Measurements from ENCODE around the gene FNDC3B.

DNA sequence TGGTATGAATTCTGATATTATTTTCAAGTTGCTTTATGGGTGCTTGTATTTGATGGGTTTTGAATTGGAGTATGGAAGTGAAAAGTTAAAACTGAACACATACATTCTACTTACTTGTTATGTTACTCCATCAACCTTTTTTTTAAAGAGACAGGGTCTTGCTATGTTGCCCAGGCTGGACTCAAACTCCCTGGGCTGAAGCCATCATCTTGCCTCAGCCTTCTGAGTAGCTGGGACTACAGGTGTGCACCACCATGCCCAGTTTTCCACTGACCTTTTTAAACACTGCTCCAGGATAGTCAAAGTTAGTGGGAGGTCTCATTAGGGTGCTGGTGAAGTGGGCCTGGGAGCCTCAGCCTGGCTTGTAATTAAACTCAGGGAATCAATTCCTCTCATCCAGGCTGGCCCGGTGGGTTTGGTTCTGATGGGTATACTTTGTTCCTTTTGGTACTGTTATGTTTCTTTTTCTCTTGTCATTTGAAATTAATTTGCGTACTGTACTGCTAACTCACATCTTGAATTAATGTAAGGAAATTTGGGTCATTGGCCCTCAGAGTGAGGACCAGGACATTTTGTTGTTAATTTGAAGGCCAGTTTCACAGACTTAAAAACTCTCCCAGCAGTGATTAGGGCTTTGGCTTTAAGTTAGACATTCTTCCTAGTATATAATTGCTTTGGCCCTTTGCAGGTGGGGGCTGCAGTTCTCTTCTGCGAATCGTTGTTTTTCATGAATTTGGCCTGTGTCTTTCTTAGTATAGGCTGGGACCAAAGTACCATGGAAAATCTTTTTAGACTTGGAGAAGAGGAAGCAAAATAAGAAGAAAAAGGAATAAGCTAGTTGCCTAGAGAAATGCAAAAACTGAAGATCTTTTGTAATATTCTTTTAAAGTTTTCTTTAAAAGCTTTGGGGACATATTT is 66.9 kb downstream of the FNDC3B start:
- TF ChIP-seq, protein P1, sequence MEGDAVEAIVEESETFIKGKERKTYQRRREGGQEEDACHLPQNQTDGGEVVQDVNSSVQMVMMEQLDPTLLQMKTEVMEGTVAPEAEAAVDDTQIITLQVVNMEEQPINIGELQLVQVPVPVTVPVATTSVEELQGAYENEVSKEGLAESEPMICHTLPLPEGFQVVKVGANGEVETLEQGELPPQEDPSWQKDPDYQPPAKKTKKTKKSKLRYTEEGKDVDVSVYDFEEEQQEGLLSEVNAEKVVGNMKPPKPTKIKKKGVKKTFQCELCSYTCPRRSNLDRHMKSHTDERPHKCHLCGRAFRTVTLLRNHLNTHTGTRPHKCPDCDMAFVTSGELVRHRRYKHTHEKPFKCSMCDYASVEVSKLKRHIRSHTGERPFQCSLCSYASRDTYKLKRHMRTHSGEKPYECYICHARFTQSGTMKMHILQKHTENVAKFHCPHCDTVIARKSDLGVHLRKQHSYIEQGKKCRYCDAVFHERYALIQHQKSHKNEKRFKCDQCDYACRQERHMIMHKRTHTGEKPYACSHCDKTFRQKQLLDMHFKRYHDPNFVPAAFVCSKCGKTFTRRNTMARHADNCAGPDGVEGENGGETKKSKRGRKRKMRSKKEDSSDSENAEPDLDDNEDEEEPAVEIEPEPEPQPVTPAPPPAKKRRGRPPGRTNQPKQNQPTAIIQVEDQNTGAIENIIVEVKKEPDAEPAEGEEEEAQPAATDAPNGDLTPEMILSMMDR (conservative IDR thresholded peaks at IDR 0.05; ENCODE audit: low read length) = no peak
- no peak for TF ChIP-seq EZH2phosphoT487 (IDR thresholded peaks at IDR 0.05; ENCODE audit: borderline replicate concordance)

Data from Loucy (cell line).